ENCODE measurements around the gene SCN1A.

- TF ChIP-seq CTCF (IDR thresholded peaks at IDR 0.05) (no peak), POLR2A (IDR thresholded peaks at IDR 0.05) (no peak)
These were observed 311 bp upstream of the SCN1A start for GRCh38 chr2:166128156-166128505.
